Neural progenitor cell (in vitro differentiated cells): ENCODE results near the gene PF4V1.

Source experiments
- EZH2 ChIP-seq: fragments of 200-600 bp; sonication (generic); IDR thresholded peaks from 2 replicates; pipeline ENCODE4 v1.6.1; 2017; ENCODE audit warnings: antibody characterized with exemption, mild to moderate bottlenecking, moderate library complexity
- EZH2phosphoT487 ChIP-seq: fragments of 200-600 bp; sonication (generic); IDR thresholded peaks from 2 replicates; pipeline ENCODE4 v1.6.1; 2017; ENCODE audit warnings: antibody characterized with exemption
- TF ChIP-seq, protein P1 (sequence below): fragments of 200-600 bp; sonication (generic); IDR thresholded peaks from 2 replicates; pipeline ENCODE4 v1.5.1; 2017; ENCODE audit warnings: antibody characterized with exemption, mild to moderate bottlenecking

DNA sequence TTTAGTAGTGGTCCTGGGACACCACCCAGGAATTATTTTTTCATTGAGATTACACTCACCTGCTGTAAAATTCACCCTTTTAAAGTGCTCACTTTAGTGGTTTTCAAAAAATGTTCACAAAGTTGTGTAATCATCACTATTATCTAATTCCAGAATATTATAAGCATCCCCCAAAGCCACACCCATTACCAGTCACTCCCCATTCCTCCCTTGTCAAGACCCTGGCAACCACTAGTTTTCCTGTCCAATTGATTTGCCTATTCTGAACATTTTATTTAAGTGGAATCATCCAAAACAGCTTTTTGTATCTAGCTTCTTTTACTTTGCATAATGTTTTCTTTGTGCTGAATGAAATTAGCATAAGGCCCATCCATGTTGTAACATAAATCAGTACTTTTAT, 29.3 kb upstream of the PF4V1 start:
- TF ChIP-seq, protein P1, sequence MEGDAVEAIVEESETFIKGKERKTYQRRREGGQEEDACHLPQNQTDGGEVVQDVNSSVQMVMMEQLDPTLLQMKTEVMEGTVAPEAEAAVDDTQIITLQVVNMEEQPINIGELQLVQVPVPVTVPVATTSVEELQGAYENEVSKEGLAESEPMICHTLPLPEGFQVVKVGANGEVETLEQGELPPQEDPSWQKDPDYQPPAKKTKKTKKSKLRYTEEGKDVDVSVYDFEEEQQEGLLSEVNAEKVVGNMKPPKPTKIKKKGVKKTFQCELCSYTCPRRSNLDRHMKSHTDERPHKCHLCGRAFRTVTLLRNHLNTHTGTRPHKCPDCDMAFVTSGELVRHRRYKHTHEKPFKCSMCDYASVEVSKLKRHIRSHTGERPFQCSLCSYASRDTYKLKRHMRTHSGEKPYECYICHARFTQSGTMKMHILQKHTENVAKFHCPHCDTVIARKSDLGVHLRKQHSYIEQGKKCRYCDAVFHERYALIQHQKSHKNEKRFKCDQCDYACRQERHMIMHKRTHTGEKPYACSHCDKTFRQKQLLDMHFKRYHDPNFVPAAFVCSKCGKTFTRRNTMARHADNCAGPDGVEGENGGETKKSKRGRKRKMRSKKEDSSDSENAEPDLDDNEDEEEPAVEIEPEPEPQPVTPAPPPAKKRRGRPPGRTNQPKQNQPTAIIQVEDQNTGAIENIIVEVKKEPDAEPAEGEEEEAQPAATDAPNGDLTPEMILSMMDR = no peak
- no peak for TF ChIP-seq EZH2
- TF ChIP-seq EZH2phosphoT487 = no peak
